Colonic mucosa (tissue), 4 donors: Measurements from ENCODE around the gene SIPA1L3. TPM values are rescaled to one million over a fixed set of nuclear protein-coding genes. Genes with fewer than 3 reads are reported as not detected.

Source experiments
- DNase-seq: peaks from one replicate; pipeline ENCODE4 v3.0.0-alpha.2; 2020
- H3K27ac ChIP-seq: fragments of 200-600 bp; one replicate; pipeline ENCODE4 v1.8.0; 2021
- H3K27me3 ChIP-seq: fragments of 200-600 bp; one replicate; pipeline ENCODE4 v1.8.0; 2021
- H3K36me3 ChIP-seq: fragments of 200-600 bp; one replicate; pipeline ENCODE4 v1.8.0; 2021
- H3K4me1 ChIP-seq: fragments of 200-600 bp; one replicate; pipeline ENCODE4 v1.8.0; 2021; ENCODE audit warnings: mild to moderate bottlenecking
- H3K4me3 ChIP-seq: fragments of 200-600 bp; one replicate; pipeline ENCODE4 v1.8.0; 2021
- H3K9ac ChIP-seq, 2 donors: one replicate each; pipeline ENCODE4 v1.7.0; 2013; ENCODE audit warnings: control low read depth in 2 of 2, low read depth in 2 of 2, low read length in 2 of 2
- H3K9me3 ChIP-seq: fragments of 200-600 bp; one replicate; pipeline ENCODE4 v1.8.0; 2021
- intact Hi-C: fragments of 100-400 bp; cut with DNase I; formaldehyde crosslinking; loops from one replicate; pipeline ENCODE4 v1.14.1; 2022
- total RNA-seq, 2 donors: library from RNA; stranded (reverse); fragmentation: NEBNext Ultra II Directional in 1 of 2; extraction: Animal tissue kit (Norgen Biotek cat#: 25700) in 1 of 2; gene quantifications; one replicate each; pipeline ENCODE4 v1.2.1, GENCODE V29; 2021
- TF ChIP-seq, protein P1 (sequence below): fragments of 200-600 bp; IDR thresholded peaks from one replicate; pipeline ENCODE4 v1.8.0; 2022; ENCODE audit warnings: antibody characterized with exemption, mild to moderate bottlenecking
- donor health status: healthy.
- donor health status: DM: no; HTN: no; CAD: no.
- donor health status: DM: no; HTN: no; CAD: no.

SIPA1L3 gene
- total RNA-seq, 2 donors from 2014 or later, result 98.6 to 113 TPM

DNA sequence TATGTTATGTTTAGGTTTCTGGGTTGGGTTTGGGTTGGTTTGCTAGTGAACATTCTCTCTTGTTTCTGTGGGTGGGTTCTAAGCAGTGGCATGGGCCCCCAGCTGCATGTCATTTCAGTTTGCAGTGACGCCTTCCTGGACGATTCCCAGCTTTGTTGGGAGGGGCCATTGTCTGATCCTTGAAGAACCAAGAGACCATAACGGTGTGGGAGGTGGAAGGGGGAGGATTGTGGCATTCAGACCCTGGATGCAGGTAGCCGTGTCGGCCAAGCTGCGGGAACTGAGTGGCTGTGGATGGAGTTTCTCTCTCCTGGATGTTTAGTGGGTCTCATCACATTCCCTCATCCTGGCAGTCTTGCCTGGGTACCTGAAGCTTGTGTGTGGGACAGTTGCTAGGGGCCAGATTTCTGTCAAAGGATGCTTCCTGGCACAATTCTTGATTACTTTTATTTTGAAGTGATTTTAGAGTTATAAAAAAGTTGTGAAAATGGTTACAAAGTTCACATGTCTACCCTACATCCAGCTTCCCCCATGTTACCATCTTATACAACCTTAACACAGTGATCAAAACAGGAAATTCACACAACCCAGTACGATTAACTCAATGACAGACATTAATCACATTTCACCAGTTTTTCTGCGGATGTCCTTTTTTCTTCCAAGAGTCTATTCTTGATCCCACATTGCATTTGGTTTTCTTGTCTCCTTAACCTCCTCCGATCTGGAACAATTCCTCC, 123.8 kb downstream of the SIPA1L3 start:
- DNase-seq, result no peak
- Histone ChIP-seq H3K27me3 (no peaks in the 10 kb centered on the region), H3K9ac (no peak overlapping the region), H3K9me3 (no peaks in the 10 kb centered on the region), H3K4me3 (no peak overlapping the region), H3K27ac (no peak overlapping the region), H3K4me1 (no peaks in the 10 kb centered on the region), H3K36me3 (no peaks in the 10 kb centered on the region)
- intact Hi-C loops, result no loop called here
- TF ChIP-seq, protein P1, sequence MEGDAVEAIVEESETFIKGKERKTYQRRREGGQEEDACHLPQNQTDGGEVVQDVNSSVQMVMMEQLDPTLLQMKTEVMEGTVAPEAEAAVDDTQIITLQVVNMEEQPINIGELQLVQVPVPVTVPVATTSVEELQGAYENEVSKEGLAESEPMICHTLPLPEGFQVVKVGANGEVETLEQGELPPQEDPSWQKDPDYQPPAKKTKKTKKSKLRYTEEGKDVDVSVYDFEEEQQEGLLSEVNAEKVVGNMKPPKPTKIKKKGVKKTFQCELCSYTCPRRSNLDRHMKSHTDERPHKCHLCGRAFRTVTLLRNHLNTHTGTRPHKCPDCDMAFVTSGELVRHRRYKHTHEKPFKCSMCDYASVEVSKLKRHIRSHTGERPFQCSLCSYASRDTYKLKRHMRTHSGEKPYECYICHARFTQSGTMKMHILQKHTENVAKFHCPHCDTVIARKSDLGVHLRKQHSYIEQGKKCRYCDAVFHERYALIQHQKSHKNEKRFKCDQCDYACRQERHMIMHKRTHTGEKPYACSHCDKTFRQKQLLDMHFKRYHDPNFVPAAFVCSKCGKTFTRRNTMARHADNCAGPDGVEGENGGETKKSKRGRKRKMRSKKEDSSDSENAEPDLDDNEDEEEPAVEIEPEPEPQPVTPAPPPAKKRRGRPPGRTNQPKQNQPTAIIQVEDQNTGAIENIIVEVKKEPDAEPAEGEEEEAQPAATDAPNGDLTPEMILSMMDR, result no peak

DNA sequence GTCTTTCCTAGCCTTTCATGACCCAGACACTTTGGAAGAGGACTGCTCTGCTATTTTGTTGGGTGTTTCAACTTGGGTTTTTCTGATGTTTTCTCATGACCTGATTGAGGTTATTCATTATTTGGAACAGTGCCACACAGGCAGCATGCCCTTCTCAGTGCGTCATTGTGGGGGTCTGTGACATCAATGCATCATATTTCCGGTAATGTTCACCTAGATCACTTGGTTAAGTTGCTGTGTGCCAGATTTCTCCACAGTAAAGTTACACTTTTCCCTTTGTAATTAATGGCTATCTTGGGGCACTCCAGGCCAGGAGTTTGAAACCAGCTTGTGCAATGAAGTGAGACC, 124.4 kb downstream of the SIPA1L3 start:
- no peak overlapping the region for H3K4me3 ChIP-seq
- TF ChIP-seq, protein P1, result no peak
- no peak for DNase-seq
- H3K9me3 ChIP-seq, result no peaks in the 10 kb centered on the region
- H3K27ac ChIP-seq, result no peak overlapping the region
- no peaks in the 10 kb centered on the region for H3K27me3 ChIP-seq
- no peaks in the 10 kb centered on the region for H3K36me3 ChIP-seq
- H3K9ac ChIP-seq, result no peak overlapping the region
- no peaks in the 10 kb centered on the region for H3K4me1 ChIP-seq
- intact Hi-C loops, result no loop called here

DNA sequence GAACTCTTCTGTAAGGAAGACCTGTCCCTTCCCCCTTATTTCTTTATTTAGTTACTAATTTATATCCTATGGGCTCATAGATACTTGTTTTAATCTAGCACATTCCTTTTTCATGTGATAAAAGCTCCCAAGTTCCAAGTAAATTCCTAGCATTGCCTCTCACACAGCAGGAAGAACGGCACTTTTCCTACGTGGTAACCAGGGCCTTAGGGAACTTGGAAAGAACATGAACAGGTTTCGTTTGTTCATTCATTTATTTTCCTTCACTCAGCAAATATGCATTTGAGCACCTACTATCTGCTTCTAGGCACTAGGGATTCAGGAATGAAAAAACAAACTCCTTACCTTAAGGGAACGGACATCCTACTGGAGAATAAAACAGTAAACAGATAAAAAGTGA, 125.1 kb downstream of the SIPA1L3 start:
- TF ChIP-seq, protein P1, result no peak
- Histone ChIP-seq H3K27ac (no peak overlapping the region), H3K27me3 (no peaks in the 10 kb centered on the region), H3K4me1 (no peaks in the 10 kb centered on the region), H3K4me3 (no peak overlapping the region), H3K36me3 (no peaks in the 10 kb centered on the region), H3K9ac (no peak overlapping the region), H3K9me3 (no peaks in the 10 kb centered on the region)
- no peak for DNase-seq
- intact Hi-C loops, result no loop called here

DNA sequence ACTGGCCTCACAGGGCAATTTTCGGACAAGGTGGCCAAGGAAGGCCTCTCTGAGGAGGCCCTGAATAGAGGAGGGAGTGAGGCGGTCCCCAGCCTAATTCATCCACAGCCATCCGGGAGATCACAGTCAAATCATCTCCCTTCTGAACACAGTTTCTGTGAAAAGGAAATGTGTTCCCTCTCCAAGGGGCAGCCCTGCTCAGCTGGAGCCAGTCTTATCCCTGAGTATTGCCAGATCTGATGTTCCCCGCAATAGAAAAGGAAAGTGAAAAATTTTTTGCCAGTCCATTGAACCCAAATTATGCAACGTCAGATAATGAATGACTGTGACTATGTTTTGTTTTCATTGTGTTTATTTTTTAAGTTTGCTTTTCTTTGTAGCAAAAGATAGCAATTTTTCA, 125.9 kb downstream of the SIPA1L3 start:
- TF ChIP-seq, protein P1, result no peak
- intact Hi-C loops, result no loop called here
- H3K27ac ChIP-seq, result no peak overlapping the region
- H3K36me3 ChIP-seq, result no peaks in the 10 kb centered on the region
- H3K9ac ChIP-seq, result no peak overlapping the region
- H3K9me3 ChIP-seq, result no peaks in the 10 kb centered on the region
- H3K27me3 ChIP-seq, result no peaks in the 10 kb centered on the region
- no peak for DNase-seq
- H3K4me3 ChIP-seq, result no peak overlapping the region
- no peaks in the 10 kb centered on the region for H3K4me1 ChIP-seq

DNA sequence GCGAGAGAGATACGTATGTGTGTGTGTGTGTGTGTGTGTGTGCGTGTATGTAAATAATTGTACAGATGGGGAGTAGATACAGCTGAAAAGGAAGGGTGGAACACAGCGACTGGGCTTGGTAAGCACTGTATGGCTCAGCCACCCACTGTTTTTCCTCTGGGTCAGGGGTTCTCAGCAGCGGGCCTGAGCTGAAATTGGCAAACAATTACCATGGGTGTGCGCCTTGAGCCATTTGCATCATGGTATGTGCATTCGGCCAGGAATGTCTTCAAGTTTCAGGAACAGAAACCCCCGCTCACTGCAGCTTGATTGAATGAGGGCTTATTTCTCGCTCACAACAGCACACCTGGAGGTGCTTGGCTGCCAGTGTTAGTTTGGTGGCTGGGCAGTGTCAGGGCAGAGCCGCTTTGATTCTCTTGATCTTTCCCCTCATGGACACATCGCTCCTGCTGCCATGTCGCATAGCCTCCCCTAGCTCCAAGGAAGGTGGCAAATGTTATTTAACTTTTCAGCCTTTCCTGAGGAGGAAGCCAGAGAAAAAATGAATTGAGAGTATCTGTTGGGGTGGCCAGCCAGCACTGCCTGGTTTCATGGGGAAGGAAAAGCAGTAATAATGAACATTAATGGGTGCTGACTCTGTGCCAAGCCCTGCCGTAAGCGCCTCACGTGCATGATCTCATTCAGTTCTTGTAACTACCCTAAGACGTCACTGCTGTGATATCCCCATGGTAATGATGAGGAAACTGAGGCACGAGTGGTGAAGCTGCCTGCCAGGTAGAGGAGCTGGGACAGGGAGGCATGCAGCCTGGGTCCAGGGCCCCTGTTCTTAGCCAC, 126.9 kb downstream of the SIPA1L3 start:
- H3K27me3 ChIP-seq, result no peaks in the 10 kb centered on the region
- no peak overlapping the region for H3K27ac ChIP-seq
- TF ChIP-seq, protein P1, result no peak
- H3K4me1 ChIP-seq, result no peaks in the 10 kb centered on the region
- H3K9me3 ChIP-seq, result no peaks in the 10 kb centered on the region
- no peak for DNase-seq
- no peak overlapping the region for H3K9ac ChIP-seq
- H3K4me3 ChIP-seq, result no peak overlapping the region
- H3K36me3 ChIP-seq, result no peaks in the 10 kb centered on the region
- intact Hi-C loops, result no loop called here
